Pericardium fibroblast (primary cell): ENCODE data around the gene RBP5. TPM values are rescaled to one million over a fixed set of nuclear protein-coding genes. Genes with fewer than 3 reads are reported as not detected.

Experiments
- total RNA-seq: library from RNA; depleted of rRNA; stranded (reverse); fragments of >200 nt; gene quantifications from 2 replicates; pipeline ENCODE4 v1.2.3, GENCODE V29; 2015

Gene RBP5
- total RNA-seq: 0.58 TPM in 1 of 2 replicates, not detected in the other

DNA sequence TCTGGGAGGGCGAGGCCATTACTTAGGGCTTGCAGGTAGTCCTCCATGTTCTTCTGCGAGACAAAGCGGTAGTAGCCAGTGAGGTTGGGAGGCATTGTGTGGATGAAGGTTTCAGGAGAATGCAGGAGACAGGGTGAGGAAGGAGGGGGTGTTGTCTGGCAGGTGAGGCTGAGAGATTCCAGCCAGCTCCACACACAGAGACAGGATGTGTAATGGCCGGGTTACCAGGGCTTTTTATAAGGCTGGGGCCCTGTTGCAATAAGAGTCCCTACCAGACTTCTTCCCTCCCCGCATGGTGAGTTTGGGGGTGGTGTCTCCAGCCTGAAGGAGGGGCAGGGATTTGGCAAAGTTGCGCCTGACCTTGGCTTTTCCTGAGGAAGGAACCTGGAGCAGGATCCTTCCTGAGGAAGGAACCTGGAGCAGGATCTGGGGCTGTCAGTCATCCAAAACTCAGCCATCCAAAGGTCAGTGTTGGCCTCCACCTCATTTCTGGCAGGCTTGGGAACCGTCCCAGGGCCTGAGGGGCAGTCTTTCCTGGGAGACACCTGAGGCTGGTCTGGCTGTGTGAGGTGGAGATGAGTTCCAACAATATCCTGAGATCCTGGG, at the start of gene RBP5:
Gene RBP5, minus strand, starts transcription at position 209 of the 606 bp plus-strand sequence. Its CDS starts 114 bp downstream, at position 95.

DNA sequence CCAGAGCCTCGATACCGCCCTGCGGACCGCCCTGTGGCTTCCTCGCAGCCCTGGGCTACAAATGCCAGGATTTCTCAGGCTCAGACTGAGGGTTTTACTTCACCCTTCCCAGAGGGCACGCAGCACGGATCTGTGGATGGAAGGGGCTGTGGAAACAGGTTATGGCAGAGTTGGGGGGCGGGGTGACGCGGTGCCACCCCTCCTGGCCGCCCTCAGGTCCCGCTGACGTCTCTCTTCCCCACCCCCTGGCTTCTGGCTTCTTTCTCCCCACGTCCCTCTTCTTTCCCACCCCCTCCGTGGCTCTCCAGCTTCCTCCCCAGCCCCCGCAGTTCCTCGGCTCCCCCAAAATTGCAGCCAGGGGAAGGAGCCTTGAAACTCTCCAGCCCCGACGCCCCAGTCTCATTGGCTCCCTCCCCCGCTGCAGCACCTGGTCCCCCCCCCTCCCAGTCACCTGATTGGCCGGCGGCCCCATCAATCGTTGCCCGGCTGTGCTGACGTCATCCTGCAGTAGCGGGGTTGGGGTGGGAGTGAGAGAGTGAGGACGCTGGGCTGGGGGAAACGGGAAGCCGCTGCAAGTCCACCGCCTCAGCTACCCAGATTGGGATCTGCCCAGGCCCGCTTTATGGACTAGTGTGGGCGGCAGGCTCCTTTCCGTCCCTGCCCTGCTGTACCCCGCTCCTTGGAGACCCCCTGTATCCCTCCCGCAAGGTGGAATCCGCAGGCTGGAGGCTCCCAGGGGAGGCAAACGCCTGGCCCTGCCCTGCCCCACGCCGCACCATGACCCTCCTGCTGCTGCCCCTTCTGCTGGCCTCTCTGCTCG, 1.4 kb upstream of the RBP5 start, which contains the start of gene CLSTN3:
Gene CLSTN3, plus strand, starts transcription at position 500 of the 820 bp plus-strand sequence. Its CDS starts 278 bp downstream, at position 778.

GRCh38 chr12:7108796-7109571, 19.7 kb downstream of the RBP5 start, which contains the start of gene C1RL:
TSS of gene C1RL (minus strand) at chr12:7109214. CDS start at chr12:7109180, 34 bp downstream.

GRCh38 chr12:7092229-7092985, 36.3 kb downstream of the RBP5 start, which contains the start of gene C1R:
TSS of gene C1R (minus strand) at chr12:7092445. CDS start at chr12:7092388, 57 bp downstream.

Other genes starting within 250 kb of the RBP5 start
- 6.3 and 14.0 TPM in 2 replicates for gene LRRC23, start 224.1 kb downstream of the RBP5 start, total RNA-seq
- 11.0 and 11.9 TPM in 2 replicates for gene ENO2, start 214.3 kb downstream of the RBP5 start, total RNA-seq
- gene ATN1, start 200.9 kb downstream of the RBP5 start, total RNA-seq: 19.6 and 24.9 TPM in 2 replicates
- gene RNU7-1, start 185.1 kb downstream of the RBP5 start, total RNA-seq: not detected in 2 replicates
- gene C12orf57, start 184.9 kb downstream of the RBP5 start, total RNA-seq: 344 and 451 TPM in 2 replicates
- not detected in 2 replicates for gene PTPN6, start 177.5 kb downstream of the RBP5 start, total RNA-seq
- 224 and 365 TPM in 2 replicates for gene PHB2, start 158.2 kb downstream of the RBP5 start, total RNA-seq
- 28.3 and 32.0 TPM in 2 replicates for gene EMG1, start 158.0 kb downstream of the RBP5 start, total RNA-seq
- gene LPCAT3, start 110.4 kb downstream of the RBP5 start, total RNA-seq: 33.8 and 35.5 TPM in 2 replicates
- 273 and 492 TPM in 2 replicates for gene C1S, start 68.2 kb downstream of the RBP5 start, total RNA-seq
- 586 and 850 TPM in 2 replicates for gene C1R, start 36.4 kb downstream of the RBP5 start, total RNA-seq
- 47.3 and 68.0 TPM in 2 replicates for gene C1RL, start 19.7 kb downstream of the RBP5 start, total RNA-seq
- gene CLSTN3, start 1.5 kb upstream of the RBP5 start, total RNA-seq: 10.9 and 13.2 TPM in 2 replicates
- gene PEX5, start 60.8 kb upstream of the RBP5 start, total RNA-seq: 16.8 and 32.9 TPM in 2 replicates
- gene ACSM4, start 175.2 kb upstream of the RBP5 start, total RNA-seq: not detected in 2 replicates